Natural killer cell (primary cell): ENCODE results near the gene CLRN3. TPM values are rescaled to one million over a fixed set of nuclear protein-coding genes. Genes with fewer than 3 reads are reported as not detected.

Experiments
- ATAC-seq, 3 donors: fragments of 150-1000 bp in 2 of 3; fragments of 200-7000 bp in 1 of 3; cut with Tn5 transposase; 1 replicate in 1 of 3; 2 replicates in 2 of 3; pipeline ENCODE4 v1.10.0; 2021; ENCODE audit warnings: mild to moderate bottlenecking in 2 of 3, moderate library complexity in 2 of 3
- DNase-seq, 2 donors: peaks; one replicate each; pipeline versions ENCODE4 v3.0.0 to v3.0.0-alpha.2; 2013 to 2021; ENCODE audit warnings: mixed read lengths in 1 of 2
- H3K27ac ChIP-seq: one replicate; pipeline ENCODE4 v1.5.1; 2013; ENCODE audit warnings: mild to moderate bottlenecking, low read length
- H3K27me3 ChIP-seq: one replicate; pipeline ENCODE4 v1.6.1; 2013; ENCODE audit warnings: low read length; ENCODE audit not compliant: control insufficient read depth, insufficient read depth
- H3K36me3 ChIP-seq: one replicate; pipeline ENCODE4 v1.6.1; 2013; ENCODE audit warnings: low read length; ENCODE audit not compliant: control insufficient read depth, insufficient read depth
- H3K4me1 ChIP-seq: one replicate; pipeline ENCODE4 v1.6.1; 2013; ENCODE audit warnings: low read length; ENCODE audit not compliant: control insufficient read depth, insufficient read depth
- H3K4me3 ChIP-seq: one replicate; pipeline ENCODE4 v1.5.1; 2013; ENCODE audit warnings: low read length
- H3K9me3 ChIP-seq: one replicate; pipeline ENCODE4 v1.6.1; 2013; ENCODE audit warnings: low read length; ENCODE audit not compliant: control insufficient read depth, insufficient read depth
- H3K27ac Mint-ChIP-seq, 2 donors: one replicate each; pipeline ENCODE4 v1.8.0; 2022; ENCODE audit warnings: mild to moderate bottlenecking in 2 of 2, mixed read lengths in 2 of 2, moderate library complexity in 1 of 2
- H3K27me3 Mint-ChIP-seq, 2 donors: one replicate each; pipeline ENCODE4 v1.8.0; 2022; ENCODE audit warnings: low read depth in 2 of 2, mixed read lengths in 2 of 2
- H3K36me3 Mint-ChIP-seq: one replicate; pipeline ENCODE4 v1.8.0; 2022; ENCODE audit warnings: mixed read lengths
- H3K4me1 Mint-ChIP-seq, 2 donors: one replicate each; pipeline ENCODE4 v1.8.0; 2022; ENCODE audit warnings: mixed read lengths in 2 of 2
- H3K4me3 Mint-ChIP-seq: one replicate; pipeline ENCODE4 v1.8.0; 2022; ENCODE audit warnings: mild to moderate bottlenecking, moderate library complexity, mixed read lengths
- H3K9me3 Mint-ChIP-seq, 2 donors: one replicate each; pipeline ENCODE4 v1.8.0; 2022; ENCODE audit warnings: mixed read lengths in 2 of 2
- WGBS: methylation state at CpG from one replicate; pipeline ENCODE4 v1.1.7; 2013; ENCODE audit warnings: missing lambda C conversion rate; ENCODE audit not compliant: insufficient coverage; 5-methylcytosine and 5-hydroxymethylcytosine counted together
- intact Hi-C: fragments of 100-400 bp; cut with micrococcal nuclease; formaldehyde crosslinking; loops from one replicate; pipeline ENCODE4 v1.14.2; 2022
- total RNA-seq, 4 donors: library from RNA; stranded (reverse); fragments of 120-200 nt in 1 of 4; gene quantifications; one replicate each; pipeline versions ENCODE4 v1.2.3 to v1.2.4, GENCODE V29; 2013 to 2022
- TF ChIP-seq, protein P1 (sequence below): fragments of 200-600 bp; IDR thresholded peaks from one replicate; pipeline ENCODE4 v1.8.0; 2022; ENCODE audit warnings: antibody characterized with exemption

Gene CLRN3
- total RNA-seq, 3 donors from 2014 or later (not counting 1 experiment from before 2014, with no cell fraction given): not detected

DNA sequence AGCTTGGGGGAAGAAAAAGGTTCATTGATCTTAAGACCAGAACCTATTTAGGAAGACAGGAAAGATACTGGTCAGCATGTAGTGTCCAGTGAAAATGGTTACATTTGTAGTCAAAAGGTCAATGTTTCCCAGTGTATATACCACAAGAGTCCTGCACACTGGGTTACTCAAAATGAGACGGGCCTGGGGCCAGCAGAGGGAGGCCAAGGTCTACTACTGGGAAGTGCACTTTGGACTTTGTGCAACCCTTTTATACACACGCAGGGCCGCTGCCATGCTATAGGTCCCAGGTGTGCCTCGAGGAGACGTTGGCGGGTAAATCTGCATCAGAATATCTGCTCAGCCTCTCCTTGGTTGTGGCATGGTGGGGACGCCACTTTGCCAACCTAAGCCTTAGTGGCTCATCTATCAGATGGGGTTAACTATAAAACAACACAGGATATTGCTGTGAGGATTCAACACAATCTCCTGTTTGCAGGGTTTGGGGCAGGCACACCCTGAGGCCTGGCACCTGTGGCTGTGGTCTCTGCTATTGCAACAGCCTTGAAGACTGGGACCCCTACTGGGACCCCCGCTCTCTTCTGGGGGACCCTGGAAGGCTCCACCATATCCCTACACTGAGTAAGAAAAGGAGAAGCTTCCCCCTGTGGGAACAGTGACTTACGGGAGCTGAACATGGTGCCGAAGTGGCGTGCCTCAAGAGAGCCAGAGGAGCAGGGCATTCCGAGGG is 19.7 kb downstream of the CLRN3 start:
- no peak overlapping the region for H3K4me3 Mint-ChIP-seq
- H3K4me3 ChIP-seq: no peak overlapping the region
- H3K27ac Mint-ChIP-seq: no peak overlapping the region
- H3K36me3 Mint-ChIP-seq: no peaks in the 10 kb centered on the region
- no peaks in the 10 kb centered on the region for H3K9me3 Mint-ChIP-seq
- no peaks in the 10 kb centered on the region for H3K4me1 Mint-ChIP-seq
- H3K36me3 ChIP-seq: no peaks in the 10 kb centered on the region
- no peaks in the 10 kb centered on the region for H3K9me3 ChIP-seq
- no peak for ATAC-seq
- no peaks in the 10 kb centered on the region for H3K4me1 ChIP-seq
- DNase-seq: no peak
- TF ChIP-seq, protein P1, sequence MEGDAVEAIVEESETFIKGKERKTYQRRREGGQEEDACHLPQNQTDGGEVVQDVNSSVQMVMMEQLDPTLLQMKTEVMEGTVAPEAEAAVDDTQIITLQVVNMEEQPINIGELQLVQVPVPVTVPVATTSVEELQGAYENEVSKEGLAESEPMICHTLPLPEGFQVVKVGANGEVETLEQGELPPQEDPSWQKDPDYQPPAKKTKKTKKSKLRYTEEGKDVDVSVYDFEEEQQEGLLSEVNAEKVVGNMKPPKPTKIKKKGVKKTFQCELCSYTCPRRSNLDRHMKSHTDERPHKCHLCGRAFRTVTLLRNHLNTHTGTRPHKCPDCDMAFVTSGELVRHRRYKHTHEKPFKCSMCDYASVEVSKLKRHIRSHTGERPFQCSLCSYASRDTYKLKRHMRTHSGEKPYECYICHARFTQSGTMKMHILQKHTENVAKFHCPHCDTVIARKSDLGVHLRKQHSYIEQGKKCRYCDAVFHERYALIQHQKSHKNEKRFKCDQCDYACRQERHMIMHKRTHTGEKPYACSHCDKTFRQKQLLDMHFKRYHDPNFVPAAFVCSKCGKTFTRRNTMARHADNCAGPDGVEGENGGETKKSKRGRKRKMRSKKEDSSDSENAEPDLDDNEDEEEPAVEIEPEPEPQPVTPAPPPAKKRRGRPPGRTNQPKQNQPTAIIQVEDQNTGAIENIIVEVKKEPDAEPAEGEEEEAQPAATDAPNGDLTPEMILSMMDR: no peak
- intact Hi-C loops: no loop called here
- 79% methylated on average over 12 of the region's 12 CpGs for WGBS
- H3K27ac ChIP-seq: no peak overlapping the region
- no peaks in the 10 kb centered on the region for H3K27me3 ChIP-seq
- peaks cover 20 to 40% of the 10 kb centered on the region in 2 donors for H3K27me3 Mint-ChIP-seq

DNA sequence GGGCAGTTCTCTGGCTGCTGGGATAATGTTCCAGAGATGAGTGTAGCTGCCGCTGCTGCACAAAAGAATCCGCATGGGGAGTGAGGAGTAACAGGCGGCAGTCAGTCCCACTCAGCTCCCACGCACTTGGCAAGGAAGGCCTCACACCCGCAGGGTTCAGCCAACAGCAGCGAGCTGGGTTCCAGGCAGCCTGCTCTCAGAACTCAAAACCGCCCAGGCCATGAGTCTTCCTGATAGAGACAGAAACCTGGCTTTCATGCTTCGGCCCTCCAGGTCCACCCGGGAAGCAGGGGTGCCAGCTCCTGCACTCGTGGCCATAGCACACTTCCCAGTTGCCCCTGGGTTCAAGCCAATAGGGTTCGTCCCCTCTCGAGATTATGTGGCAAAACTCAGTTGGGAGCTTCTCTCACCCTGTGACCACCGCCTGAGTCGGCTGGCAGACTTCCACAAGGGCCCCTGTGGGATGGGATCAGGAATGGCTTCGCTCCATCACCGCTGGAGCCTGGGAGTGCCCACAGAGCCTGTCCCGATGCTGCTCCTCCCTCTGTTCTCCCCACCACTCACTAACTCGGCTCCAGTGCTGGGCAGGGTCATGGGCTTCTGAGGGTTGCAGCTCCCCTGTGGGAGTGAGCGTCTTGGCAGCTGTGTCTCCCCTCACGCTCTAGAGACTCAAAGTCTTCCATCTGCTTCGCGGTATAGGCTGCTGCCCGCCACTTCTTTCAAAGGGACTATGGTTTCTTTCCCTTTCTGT is 20.6 kb downstream of the CLRN3 start:
- no peaks in the 10 kb centered on the region for H3K4me1 Mint-ChIP-seq
- Histone ChIP-seq H3K27ac (no peak overlapping the region), H3K9me3 (no peaks in the 10 kb centered on the region), H3K36me3 (no peaks in the 10 kb centered on the region), H3K4me1 (no peaks in the 10 kb centered on the region), H3K27me3 (no peaks in the 10 kb centered on the region), H3K4me3 (no peak overlapping the region)
- H3K9me3 Mint-ChIP-seq: no peaks in the 10 kb centered on the region
- TF ChIP-seq, protein P1: no peak
- WGBS: 80% methylated on average over 23 of the region's 23 CpGs
- DNase-seq (no peak), ATAC-seq (no peak)
- H3K4me3 Mint-ChIP-seq: no peak overlapping the region
- no peaks in the 10 kb centered on the region for H3K36me3 Mint-ChIP-seq
- intact Hi-C loops: no loop called here
- H3K27ac Mint-ChIP-seq: no peak overlapping the region
- peaks cover 20 to 38% of the 10 kb centered on the region in 2 donors for H3K27me3 Mint-ChIP-seq

DNA sequence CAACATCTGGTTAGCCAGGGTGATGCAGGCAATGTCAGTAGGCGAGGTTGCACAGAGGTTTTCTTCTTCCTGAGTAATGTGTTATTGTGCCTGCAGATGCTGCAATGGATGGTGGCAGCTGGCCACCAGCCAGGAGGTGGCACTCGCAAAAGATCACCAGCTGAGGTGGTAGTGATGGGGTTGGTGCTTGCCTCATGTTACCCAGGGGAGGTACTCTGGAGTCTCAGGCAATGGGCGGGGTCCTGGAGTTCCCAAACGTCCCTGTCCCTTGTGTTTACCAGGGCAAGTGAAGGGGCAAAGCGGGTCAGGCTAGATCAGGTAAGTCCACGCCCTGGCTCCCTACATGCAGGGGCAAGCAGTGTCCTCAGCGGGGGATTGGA is 21.1 kb downstream of the CLRN3 start:
- H3K4me3 Mint-ChIP-seq: no peak overlapping the region

More for the DNA sequence above, 21.1 kb downstream of the CLRN3 start:
- Mint-ChIP-seq H3K36me3 (no peaks in the 10 kb centered on the region), H3K4me1 (no peaks in the 10 kb centered on the region), H3K27me3 (peaks cover 20 to 40% of the 10 kb centered on the region in 2 donors), H3K9me3 (no peaks in the 10 kb centered on the region), H3K27ac (no peak overlapping the region)
- intact Hi-C loops: no loop called here
- DNase-seq (no peak), ATAC-seq (no peak)
- 77% methylated on average over 7 of the region's 7 CpGs for WGBS
- TF ChIP-seq, protein P1: no peak
- no peak overlapping the region for H3K27ac ChIP-seq
- H3K4me1 ChIP-seq: no peaks in the 10 kb centered on the region
- H3K36me3 ChIP-seq: no peaks in the 10 kb centered on the region
- no peak overlapping the region for H3K4me3 ChIP-seq
- no peaks in the 10 kb centered on the region for H3K27me3 ChIP-seq
- no peaks in the 10 kb centered on the region for H3K9me3 ChIP-seq
